ENCODE measurements around the gene RYK. TPM values are rescaled to one million over a fixed set of nuclear protein-coding genes. Genes with fewer than 3 reads are reported as not detected.
"Not testable (repeated sequence)": the region's sequence is repeated elsewhere in the genome, so short reads cannot be mapped to it uniquely, and the experiment has no call there.

The RYK gene
- total RNA-seq, 2 donors from 2014 or later = 33.7 to 38.5 TPM

- intact Hi-C loops (cut with DNase I, micrococcal nuclease) = no loop called here
- ATAC-seq (no peak), DNase-seq (no peak)
Observed at GRCh38 chr3:134231131-134231530, 19.5 kb downstream of the RYK start.

- ATAC-seq = no peak
- intact Hi-C loops (cut with DNase I, micrococcal nuclease) = no loop called here
- DNase-seq = no peak
Observed at GRCh38 chr3:134229038-134229437, 21.6 kb downstream of the RYK start.

GRCh38 chr3:134228479-134228878, 22.2 kb downstream of the RYK start:
- ATAC-seq (no peak), DNase-seq (no peak)
- intact Hi-C loops (cut with DNase I, micrococcal nuclease) = no loop called here

- ATAC-seq (no peak), DNase-seq (no peak)
- intact Hi-C loops (cut with DNase I, micrococcal nuclease) = no loop called here
Observed at GRCh38 chr3:134228035-134228434, 22.6 kb downstream of the RYK start.

DNA sequence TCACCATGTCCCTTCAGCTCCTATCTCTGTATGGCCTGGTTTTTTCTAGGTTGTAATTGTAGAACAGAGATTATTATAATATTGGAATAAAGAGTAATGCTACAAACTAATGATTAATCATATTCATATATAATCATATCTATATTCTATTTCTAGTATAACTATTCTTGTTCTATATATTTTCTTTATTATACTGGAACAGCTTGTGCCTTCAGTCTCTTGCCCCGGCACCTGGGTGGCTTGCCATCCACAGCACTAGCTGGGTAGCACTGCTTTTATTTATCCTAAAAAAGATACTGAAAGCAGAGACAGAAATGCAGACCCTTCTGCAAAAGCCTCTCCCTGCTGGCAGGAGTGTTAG, 25.9 kb downstream of the RYK start:
- ATAC-seq; DNase-seq; intact Hi-C loops (cut with DNase I, micrococcal nuclease): not testable (repeated sequence)

DNA sequence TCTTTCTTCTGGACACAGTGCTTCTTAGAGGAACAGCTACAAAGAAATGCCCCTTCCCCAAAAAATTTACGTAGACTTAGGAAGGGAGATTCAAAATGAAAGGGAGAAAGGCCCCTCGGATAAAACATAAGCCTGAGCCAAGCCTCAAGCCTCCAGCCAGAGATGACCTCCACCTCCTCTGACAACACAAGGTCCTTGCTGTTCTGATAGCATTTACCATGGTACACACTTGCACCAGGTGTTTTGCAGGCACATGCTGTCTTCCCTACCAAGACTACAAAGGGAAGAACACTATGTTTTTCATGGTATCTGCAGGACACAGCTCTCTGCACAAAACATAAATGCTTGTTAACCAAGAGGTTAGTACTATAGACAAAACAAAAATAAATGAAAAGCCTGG, 27.8 kb downstream of the RYK start:
- intact Hi-C loops (cut with DNase I, micrococcal nuclease) = no loop called here
- ATAC-seq = no peak
- no peak for DNase-seq

DNA sequence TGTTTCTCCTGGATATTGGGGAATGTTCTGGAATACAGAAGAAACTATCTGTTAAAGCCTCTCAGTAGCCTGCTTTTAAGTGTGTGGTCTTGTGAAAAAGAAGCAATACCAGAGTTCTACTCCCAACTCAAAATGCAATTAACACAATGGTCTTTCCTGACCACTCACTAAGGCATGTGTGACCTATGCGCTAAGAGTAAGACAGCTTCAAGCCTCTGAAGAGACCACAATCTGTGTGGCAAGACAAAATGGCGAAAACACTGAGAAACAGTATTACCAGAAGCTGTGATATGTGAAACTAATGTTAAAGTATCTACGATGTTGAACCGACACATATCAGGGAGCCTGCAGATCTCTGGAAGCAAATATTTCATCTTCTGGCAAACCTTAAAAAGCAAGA, 33.8 kb downstream of the RYK start:
- DNase-seq (no peak), ATAC-seq (no peak)
- intact Hi-C loops (cut with DNase I, micrococcal nuclease) = loop anchor here (10.0 kb wide), 2 partner anchors 78 to 258 kb away; no protein-coding TSS in a partner anchor

DNA sequence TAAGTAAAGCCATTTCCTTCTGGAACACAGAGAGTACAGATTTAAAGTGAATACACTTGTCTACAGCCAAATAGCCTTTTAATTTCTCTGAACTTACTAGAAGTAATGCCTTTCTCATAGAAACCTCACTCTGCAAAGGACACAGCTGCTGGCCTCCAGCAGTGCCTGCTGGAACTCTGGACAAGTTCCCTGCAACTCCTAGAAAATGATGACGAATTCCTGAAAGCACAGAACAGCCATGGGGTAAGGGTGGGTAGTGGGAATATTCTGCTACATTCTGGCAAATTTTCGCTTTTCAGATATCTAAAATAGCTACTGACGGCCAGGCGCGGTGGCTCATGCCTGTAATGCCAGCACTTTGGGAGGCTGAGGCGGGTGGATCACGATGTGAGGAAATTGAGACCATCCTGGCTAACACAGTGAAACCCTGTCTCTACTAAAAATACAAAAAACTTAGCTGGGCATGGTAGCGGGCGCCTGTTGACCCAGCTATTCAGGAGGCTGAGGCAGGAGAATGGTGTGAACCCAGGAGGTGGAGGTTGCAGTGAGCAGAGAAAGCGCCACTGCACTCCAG, 34.4 kb downstream of the RYK start:
- DNase-seq (no peak), ATAC-seq (no peak)
- intact Hi-C loops (cut with DNase I, micrococcal nuclease) = loop anchor here (10.0 kb wide), 2 partner anchors 79 to 259 kb away; no protein-coding TSS in a partner anchor

GRCh38 chr3:134214239-134214638, 36.4 kb downstream of the RYK start:
- ATAC-seq = peak; percentile 74
- DNase-seq = no peak
- intact Hi-C loops (cut with DNase I, micrococcal nuclease) = loop anchor here (5.0 to 10.0 kb wide), 3 partner anchors 81 to 261 kb away; no protein-coding TSS in a partner anchor

GRCh38 chr3:134212967-134213665, 37.5 kb downstream of the RYK start:
- intact Hi-C loops (cut with DNase I, micrococcal nuclease) = loop anchor here (5.0 to 10.0 kb wide), 3 partner anchors 82 to 262 kb away; no protein-coding TSS in a partner anchor
- ATAC-seq (peak; percentile 92), DNase-seq (peak; percentile 53 to 89)

- ATAC-seq (peak; percentile 61), DNase-seq (peak in 1 of 2 donors; percentile 22)
- intact Hi-C loops (cut with DNase I, micrococcal nuclease) = loop anchor here (5.0 to 10.0 kb wide), 3 partner anchors 83 to 263 kb away; no protein-coding TSS in a partner anchor
Observed at GRCh38 chr3:134211797-134212196, 38.9 kb downstream of the RYK start.

DNA sequence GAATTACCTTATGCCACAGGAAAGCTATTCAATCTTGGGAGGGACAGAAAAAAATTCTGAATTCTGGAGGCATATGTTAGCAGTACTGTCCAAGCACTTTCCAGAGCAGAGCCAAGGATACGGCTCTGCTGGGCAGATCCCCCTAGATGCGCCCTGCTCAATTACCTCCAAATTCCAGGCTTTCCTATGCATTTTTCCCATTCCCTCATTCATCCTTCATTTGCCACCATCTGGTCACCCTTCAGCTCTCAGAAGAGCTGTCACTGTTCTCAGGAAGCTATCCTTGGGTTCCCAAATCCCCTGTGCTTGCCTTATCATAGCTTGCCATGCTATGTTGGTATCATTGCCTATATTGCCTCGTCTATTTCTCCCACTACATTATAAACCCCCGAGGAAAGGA, 45.2 kb downstream of the RYK start:
- ATAC-seq = no peak
- intact Hi-C loops (cut with DNase I, micrococcal nuclease) = no loop called here
- DNase-seq = no peak

DNA sequence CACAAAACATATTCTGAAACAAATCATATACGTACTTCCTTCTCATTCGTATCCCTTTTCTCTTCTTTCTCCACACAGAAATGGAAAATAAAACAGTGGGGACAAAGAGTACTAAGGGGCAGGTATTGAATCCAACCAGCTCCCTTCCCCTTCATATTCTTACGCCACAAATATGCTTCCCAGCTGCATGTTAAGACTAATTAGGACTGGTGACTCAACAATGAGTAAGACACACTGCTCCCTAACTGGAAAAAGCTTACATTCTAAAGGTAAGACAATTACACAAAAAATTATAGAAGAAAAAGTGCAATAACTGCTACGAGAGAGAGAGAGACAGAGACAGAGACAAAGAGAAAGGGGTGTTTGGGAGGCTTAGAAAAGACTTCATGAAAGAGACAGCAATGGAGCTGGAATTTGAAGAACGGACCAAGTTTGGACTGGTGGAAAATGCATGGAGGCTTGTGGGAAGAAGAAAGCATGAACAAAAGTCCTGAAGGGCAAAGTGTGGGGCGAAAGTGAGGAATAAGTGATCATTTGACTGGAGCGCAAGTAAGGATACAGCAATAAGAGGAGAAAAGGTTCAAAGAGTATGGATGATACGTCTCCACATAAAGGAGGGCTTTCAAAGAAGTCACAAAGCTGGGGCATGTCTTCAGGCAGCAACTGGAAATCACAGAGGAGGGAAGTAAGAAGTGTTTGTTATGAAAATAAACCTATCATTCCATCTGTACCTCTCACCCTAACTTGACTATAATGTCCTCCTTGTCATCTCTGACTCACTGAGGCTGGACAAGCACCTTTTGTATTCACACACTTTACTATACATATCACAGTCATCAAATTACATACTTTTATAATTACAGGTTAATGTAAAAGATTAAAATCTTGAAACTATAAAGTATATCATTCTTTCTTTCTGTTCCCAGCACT, 49.2 kb downstream of the RYK start:
- intact Hi-C loops (cut with DNase I, micrococcal nuclease) = no loop called here
- ATAC-seq (no peak), DNase-seq (no peak)

- ATAC-seq = not testable (repeated sequence)
- intact Hi-C loops (cut with DNase I, micrococcal nuclease) = loop anchor here in 1 of 2 donors (10.0 kb wide), 1 partner anchor 295 kb away; no protein-coding TSS in a partner anchor
Observed at GRCh38 chr3:134199880-134200279, 50.8 kb downstream of the RYK start.

GRCh38 chr3:134199240-134199639, 51.4 kb downstream of the RYK start:
- ATAC-seq (no peak), DNase-seq (no peak)
- intact Hi-C loops (cut with DNase I, micrococcal nuclease) = loop anchor here in 1 of 2 donors (10.0 kb wide), 1 partner anchor 296 kb away; no protein-coding TSS in a partner anchor

More at GRCh38 chr3:134199880-134200279, 50.8 kb downstream of the RYK start:
- DNase-seq = not testable (repeated sequence)

DNA sequence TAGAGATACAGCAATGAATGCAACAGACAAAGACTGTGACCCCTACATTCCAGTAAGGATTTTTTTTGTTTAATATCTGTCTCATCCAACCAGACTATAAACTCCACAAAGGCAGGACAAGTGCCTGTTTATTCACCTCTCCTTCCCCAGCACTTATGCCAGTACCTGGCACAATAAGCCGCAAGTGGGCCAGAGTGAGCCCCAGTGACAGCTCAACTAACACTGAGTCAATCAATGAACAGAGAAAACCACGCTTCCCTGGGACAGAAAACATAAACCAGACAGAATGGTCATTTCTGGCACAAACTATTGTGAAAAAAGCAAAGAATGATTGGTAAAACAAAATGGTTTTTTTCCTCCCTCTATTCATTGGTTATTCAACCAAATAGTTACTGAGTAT, 52.2 kb downstream of the RYK start:
- ATAC-seq = no peak
- no peak for DNase-seq
- intact Hi-C loops (cut with DNase I, micrococcal nuclease) = loop anchor here in 1 of 2 donors (10.0 kb wide), 1 partner anchor 296 kb away; no protein-coding TSS in a partner anchor

DNA sequence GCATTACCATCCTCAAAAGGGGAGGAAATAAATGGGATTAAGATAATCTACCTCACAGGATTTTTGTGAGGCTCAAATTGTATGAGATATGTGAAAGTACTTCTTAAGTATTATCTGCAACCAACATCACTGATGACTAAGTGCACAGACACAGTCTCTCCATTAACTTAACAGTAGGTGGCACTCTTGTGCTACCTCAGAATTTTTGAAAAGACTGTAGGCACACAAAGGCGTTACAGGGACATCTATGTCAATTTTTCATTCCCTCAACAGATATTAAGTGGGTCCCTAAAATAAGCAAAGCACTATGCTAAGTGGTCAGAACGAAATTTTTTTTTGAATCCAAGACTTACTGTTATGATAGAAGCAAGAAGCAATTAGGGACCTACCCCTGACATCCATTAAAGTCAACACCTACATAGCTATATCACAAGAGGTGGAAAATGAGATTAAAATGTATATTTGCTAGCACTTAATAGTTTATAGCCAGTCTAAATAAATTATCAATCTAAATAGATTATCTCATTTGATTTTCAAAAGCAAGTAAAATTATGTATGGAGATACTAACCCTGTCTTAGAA, 52.9 kb downstream of the RYK start:
- intact Hi-C loops (cut with DNase I, micrococcal nuclease) = loop anchor here in 1 of 2 donors (10.0 kb wide), 1 partner anchor 297 kb away; no protein-coding TSS in a partner anchor
- DNase-seq (no peak), ATAC-seq (peak; percentile 64)

GRCh38 chr3:134194247-134194646, 56.4 kb downstream of the RYK start:
- no peak for DNase-seq
- intact Hi-C loops (cut with DNase I, micrococcal nuclease) = loop anchor here in 1 of 2 donors (10.0 kb wide), 1 partner anchor 301 kb away; no protein-coding TSS in a partner anchor
- ATAC-seq = no peak
